Measurements from ENCODE around the gene NTM. TPM values are rescaled to one million over a fixed set of nuclear protein-coding genes. Genes with fewer than 3 reads are reported as not detected.

NTM gene
- total RNA-seq, 1 experiment from 2014 or later = 9.9 TPM

DNA sequence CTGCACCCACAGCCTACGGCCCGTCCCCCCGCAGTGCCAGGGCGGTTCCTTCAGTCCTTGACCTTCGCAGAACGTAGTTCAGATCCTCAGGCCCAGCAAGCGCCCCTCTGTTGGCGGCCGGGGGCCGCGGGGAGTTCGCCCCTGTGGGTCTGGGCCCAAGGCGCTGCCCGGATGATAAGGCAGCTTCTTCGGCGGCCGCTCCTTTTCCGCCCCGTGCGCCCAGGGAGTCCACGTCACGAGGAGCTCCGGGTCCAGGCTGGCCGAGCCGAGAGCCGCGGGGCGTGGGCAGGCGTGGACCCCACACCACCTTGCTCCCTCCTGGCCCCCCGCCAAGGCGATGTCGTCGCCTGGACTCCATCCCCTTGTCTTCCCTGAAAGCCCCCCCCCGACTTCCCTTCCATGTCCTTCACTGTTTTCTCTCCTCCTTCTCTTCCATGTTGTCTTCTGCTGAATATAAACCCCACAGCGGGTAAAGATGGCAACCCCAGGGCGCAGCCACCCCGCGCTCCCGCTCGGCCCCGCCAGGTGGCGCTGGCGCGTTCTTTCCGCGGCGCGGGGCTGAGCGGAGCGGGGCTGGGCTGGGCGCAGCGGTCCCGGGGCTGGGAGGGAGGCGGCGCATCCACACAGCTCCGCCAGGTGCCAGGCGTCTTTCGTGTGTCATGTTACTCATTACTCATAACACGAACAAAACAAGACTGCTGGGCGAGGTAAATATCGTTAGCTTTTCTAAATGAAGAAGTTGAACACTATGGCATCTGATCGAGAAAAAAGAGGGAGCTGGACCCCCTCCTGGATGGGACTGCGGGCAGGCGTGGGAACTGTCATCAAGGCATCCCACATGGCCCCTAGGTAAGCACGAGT lies 321.0 kb downstream of the NTM start:
- H2AFZ ChIP-seq (ENCODE audit: low read length) = no peak overlapping the region
- Mint-ChIP-seq H3K4me1 (peaks cover 8 to 15% of the 10 kb centered on the region in 2 experiments), H3K4me3 (no peak overlapping the region), H3K36me3 (ENCODE audit: insufficient read depth in 1 of 3, low read depth in 3 of 3) (no peaks in the 10 kb centered on the region), H3K9me3 (no peaks in the 10 kb centered on the region), H3K27me3 (ENCODE audit: low read depth) (peaks cover 74% of the 10 kb centered on the region), H3K27ac (no peak overlapping the region)
- H3K18ac ChIP-seq (ENCODE audit: insufficient read length, low read depth, low read length) = no peak overlapping the region
- no peak overlapping the region for H3K9ac ChIP-seq (ENCODE audit: extremely low read depth, insufficient read length, low read length)
- no peak overlapping the region for H2BK5ac ChIP-seq (ENCODE audit: insufficient read length, low read length)
- H3K79me1 ChIP-seq (ENCODE audit: insufficient read depth, low read depth, low read length, poor library complexity, severe bottlenecking) = no peaks in the 10 kb centered on the region
- no peak overlapping the region for H3K23ac ChIP-seq (ENCODE audit: insufficient read length, low read depth, low read length)
- no peak overlapping the region for H3K56ac ChIP-seq (ENCODE audit: insufficient read length, low read depth, low read length)
- no peaks in the 10 kb centered on the region for H4K20me1 ChIP-seq (ENCODE audit: control insufficient read depth, insufficient read depth, insufficient read length)
- no CpG with 5 or more reads among the region's 65 CpGs for WGBS (ENCODE audit: extremely low coverage, insufficient read length, low lambda C conversion rate)
- no peak overlapping the region for H3K27ac ChIP-seq (ENCODE audit: insufficient read length, low read depth, low read length)
- H4K8ac ChIP-seq (replicated peaks; ENCODE audit: insufficient read length, low read depth, low read length) = no peak overlapping the region
- no peak overlapping the region for H2BK15ac ChIP-seq (ENCODE audit: low read depth, low read length)
- H3K14ac ChIP-seq (ENCODE audit: insufficient read depth, low read length) = no peak overlapping the region
- no peak overlapping the region for H2AK5ac ChIP-seq (ENCODE audit: insufficient read length, low read length)
- H3K23me2 ChIP-seq (ENCODE audit: insufficient read length, low read depth, low read length, poor library complexity, severe bottlenecking) = peaks cover 6% of the 10 kb centered on the region
- no peak overlapping the region for H2BK12ac ChIP-seq (ENCODE audit: insufficient read length, low read depth, low read length)
- DNase-seq = peak; percentile 68
- H3K4ac ChIP-seq (ENCODE audit: low read depth, low read length) = no peak overlapping the region
- no peak overlapping the region for H2BK20ac ChIP-seq (ENCODE audit: low read depth, low read length, poor library complexity, severe bottlenecking)
- no peak overlapping the region for H3K4me2 ChIP-seq (ENCODE audit: insufficient read depth, insufficient read length, low read length)
- H3T11ph ChIP-seq (ENCODE audit: low read length) = no peak overlapping the region
- H3K9me3 ChIP-seq (ENCODE audit: control insufficient read depth, low read depth, low read length) = no peaks in the 10 kb centered on the region
- H4K91ac ChIP-seq (ENCODE audit: insufficient read length, low read depth, low read length) = no peak overlapping the region
- no peak overlapping the region for H4K5ac ChIP-seq (ENCODE audit: insufficient read length, low read depth, low read length)
- peaks cover 6% of the 10 kb centered on the region; the same call in 1 of the 2 replicates for H3K4me1 ChIP-seq (ENCODE audit: insufficient read depth, low read length)
- TF ChIP-seq, protein P1, sequence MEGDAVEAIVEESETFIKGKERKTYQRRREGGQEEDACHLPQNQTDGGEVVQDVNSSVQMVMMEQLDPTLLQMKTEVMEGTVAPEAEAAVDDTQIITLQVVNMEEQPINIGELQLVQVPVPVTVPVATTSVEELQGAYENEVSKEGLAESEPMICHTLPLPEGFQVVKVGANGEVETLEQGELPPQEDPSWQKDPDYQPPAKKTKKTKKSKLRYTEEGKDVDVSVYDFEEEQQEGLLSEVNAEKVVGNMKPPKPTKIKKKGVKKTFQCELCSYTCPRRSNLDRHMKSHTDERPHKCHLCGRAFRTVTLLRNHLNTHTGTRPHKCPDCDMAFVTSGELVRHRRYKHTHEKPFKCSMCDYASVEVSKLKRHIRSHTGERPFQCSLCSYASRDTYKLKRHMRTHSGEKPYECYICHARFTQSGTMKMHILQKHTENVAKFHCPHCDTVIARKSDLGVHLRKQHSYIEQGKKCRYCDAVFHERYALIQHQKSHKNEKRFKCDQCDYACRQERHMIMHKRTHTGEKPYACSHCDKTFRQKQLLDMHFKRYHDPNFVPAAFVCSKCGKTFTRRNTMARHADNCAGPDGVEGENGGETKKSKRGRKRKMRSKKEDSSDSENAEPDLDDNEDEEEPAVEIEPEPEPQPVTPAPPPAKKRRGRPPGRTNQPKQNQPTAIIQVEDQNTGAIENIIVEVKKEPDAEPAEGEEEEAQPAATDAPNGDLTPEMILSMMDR (conservative IDR thresholded peaks at IDR 0.05) = peak; percentile 92
- no peak overlapping the region for H2BK120ac ChIP-seq (ENCODE audit: low read depth, low read length, poor library complexity, severe bottlenecking)
- H3K79me2 ChIP-seq (ENCODE audit: insufficient read depth, low read length) = no peaks in the 10 kb centered on the region
- peaks cover 6% of the 10 kb centered on the region; the same call in 1 of the 2 replicates for H3K27me3 ChIP-seq (ENCODE audit: insufficient read depth, low read length)
